Inflammatory macrophage treated with lipopolysaccharide for 4 hours (primary cell): ENCODE measurements around the gene RAB21.
"Not testable (repeated sequence)": the region's sequence is repeated elsewhere in the genome, so short reads cannot be mapped to it uniquely, and the experiment has no call there.

Source experiments
- DNase-seq: peaks from one replicate; pipeline ENCODE4 v3.0.0-alpha.2; 2020

The RAB21 gene

DNA sequence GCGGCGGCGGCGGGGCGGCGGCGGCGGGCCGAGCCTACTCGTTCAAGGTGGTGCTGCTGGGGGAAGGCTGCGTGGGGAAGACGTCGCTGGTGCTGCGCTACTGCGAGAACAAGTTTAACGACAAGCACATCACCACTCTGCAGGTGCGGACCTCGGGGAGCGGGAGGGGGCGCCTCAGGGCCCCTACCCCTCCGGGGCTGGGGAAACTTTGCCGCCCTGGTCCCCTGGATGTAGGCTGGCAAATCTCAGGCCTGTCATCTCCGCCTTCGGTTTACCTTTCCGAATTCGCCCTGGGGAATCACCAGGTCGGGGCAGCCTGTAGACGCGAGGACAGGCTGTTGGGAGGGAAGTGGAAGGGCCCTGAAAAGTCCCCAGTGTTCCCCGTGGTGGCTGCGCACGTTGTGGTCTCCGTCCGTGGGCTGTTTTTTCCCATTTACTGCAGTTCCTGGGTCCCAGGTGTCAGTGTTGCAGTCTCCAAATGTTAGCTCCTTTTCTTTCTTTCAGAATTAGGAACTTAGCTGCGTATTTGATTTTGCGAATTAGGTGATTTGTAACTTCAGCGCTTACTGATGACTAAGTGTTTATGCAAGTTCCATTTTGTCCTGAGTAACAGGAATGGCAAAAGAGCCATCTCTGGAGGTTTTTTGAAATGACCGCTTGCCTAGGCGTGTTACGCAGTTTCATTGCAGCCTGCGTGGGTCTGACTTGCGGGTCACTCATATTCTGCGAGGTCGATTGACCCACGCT lies 656 bp downstream of the RAB21 start:
- DNase-seq, result peak; percentile 93

DNA sequence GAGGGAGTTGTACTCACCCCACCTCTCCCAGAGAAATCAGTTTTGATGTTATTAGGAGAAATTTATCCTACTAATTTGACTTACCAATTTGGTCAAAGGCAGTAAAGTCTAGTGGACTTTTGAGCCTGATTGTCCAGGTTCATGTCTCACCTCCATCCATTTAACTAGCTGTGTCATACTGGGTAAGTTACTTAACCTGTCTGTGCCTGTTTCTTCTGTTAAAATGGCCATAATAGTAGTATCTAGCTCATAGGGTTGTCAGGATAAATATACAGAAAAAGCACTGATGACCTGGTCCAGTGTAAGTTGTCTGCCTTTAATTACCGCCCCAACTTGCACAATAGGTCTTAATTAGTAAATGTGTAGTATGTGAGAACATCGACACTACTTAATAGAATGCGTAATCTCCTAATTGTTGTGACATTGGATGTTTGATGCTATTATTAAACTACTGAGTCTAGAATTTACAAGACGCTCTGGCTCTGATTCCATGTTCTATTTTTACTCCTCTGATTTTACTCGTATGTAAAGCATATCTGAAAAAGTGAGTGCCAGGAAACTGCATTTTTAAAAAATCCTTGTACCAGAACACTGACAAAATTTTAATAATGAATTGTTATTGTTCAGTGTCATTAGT lies 1.5 kb downstream of the RAB21 start:
- peak; percentile 7 for DNase-seq

DNA sequence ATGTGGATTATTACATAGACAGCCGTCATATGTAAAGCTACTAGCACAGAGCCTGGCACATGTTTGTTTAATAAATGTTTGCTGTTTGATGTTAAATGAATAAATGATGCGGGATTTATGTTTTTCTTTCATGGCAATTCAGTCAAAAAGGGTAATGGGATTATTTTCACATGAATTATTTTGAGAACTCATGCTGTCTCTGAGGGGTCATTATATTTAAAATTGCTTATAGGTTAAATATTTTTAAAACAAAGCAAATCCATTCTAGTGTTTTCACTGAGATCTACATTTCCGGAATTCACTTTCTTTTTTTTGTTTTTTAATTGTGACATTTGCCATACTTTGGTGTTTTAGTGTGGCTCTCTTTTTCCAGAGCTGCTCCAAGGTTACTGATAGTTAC lies 5.3 kb downstream of the RAB21 start:
- no peak for DNase-seq

- no peak for DNase-seq
Measured at GRCh38 chr12:71760471-71760870, 5.8 kb downstream of the RAB21 start.

GRCh38 chr12:71761354-71761753 lies 6.7 kb downstream of the RAB21 start:
- not testable (repeated sequence) for DNase-seq

- DNase-seq, result peak; percentile 31
Measured at GRCh38 chr12:71763677-71764379, 9.2 kb downstream of the RAB21 start.

- no peak for DNase-seq
Measured at GRCh38 chr12:71764587-71765321, 10.1 kb downstream of the RAB21 start.

GRCh38 chr12:71766202-71766601 lies 11.5 kb downstream of the RAB21 start:
- DNase-seq, result no peak

GRCh38 chr12:71767183-71767582 lies 12.5 kb downstream of the RAB21 start:
- no peak for DNase-seq

GRCh38 chr12:71768900-71769299 lies 14.2 kb downstream of the RAB21 start:
- DNase-seq, result no peak

DNA sequence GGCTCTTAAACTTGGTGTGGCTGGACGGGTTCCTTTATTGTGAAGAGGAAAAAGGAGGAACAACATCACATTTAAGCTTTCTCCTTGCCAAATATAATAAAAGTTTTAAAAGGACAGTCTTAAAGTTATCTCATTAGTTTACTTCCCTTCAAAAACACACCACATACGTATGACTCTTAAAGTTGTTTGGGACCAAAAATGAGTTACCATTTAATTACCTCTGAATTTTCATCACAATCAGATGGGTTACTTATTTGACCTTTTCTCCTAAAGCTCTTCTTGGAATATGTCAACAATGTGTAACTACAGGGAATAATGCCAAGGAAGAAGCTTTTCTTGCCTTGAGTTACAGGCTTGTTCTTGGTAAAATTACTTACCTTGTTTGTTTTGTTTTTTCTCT lies 16.4 kb downstream of the RAB21 start:
- no peak for DNase-seq

DNA sequence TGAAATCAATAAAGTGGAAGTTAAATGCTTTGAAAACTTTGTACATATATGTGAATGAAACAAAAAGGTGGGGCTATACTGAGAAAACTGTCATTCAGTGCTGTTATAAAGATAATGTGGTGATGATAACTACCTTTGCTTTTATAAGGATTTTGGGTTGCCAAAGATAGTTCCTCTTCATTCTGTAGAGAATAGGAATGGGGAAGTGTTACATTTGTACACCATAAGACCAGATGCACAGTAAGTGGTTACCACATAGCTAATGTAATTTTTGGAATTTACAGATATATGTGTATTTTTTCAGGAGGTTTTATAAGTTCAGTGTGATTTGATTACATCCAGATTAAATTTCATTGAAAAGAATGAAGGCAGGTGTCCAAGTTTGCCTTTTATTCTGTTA lies 18.1 kb downstream of the RAB21 start:
- DNase-seq, result peak; percentile 63

DNA sequence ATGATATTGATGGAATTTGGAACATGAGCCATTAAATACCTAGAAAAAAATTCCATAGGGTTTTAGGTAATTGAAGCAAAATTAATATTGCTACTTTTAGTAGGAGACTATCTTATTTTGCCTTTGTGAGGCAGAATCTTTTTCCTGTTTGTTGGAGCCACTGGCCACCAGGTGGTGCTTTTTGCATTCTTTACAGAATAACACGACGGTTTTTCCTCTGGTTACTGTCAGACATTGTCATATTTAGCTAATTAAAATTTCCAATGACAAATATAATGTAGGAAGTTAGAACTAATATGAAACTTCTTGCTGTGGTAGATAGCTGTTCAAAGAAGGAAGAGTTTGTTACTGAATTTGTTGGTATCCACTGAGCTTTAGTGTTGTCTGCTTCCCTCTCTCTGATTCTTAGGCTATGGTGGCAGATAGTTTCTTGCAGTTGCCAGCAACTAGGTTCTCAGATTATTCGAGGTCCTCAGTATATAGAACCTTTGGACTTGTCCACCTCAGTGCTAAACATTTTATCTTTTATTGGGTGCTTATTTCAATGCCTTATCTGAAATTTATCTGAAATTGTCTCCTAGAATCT lies 25.7 kb downstream of the RAB21 start:
- peak; percentile 56 for DNase-seq

GRCh38 chr12:71782017-71782416 lies 27.4 kb downstream of the RAB21 start:
- DNase-seq, result peak; percentile 43

DNA sequence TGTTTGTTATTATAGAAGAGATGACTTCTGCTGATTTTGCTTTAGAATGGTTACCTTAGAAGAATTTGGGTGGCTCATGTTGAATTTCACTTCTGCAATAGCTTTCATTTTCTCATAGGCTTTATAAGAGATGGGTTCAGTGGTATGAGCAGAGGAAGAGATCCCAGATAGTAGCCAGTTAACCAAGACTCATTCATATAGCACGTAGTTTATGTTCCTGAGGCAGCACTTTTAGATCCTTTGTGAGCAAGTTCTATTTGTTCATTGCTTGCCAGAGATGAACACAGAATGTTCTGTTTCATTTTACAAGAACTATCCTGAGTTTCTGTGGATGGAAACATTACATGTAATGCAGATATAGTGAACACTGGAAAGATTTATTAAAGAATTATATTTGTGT lies 32.2 kb downstream of the RAB21 start:
- no peak for DNase-seq

DNA sequence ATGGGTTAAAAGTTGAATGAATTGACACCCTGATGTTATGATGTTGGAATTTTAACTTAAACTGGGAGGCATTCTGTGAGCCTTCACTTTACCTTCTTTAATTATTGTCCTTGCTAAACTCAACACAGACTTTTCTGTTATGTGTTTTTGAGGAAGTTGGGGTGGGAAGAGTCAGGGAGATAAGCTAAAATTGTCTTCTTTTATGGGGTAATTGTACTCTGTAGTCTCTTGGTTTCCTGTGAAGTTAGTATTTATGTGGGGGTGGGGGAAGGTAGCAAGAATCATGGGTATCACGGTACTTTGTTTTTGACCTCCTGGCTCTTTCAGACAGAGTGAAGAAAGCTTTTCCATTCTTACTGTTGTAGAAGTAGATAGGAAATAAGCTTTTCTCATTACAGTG lies 32.9 kb downstream of the RAB21 start:
- peak; percentile 10 for DNase-seq

GRCh38 chr12:71790331-71790730 lies 35.7 kb downstream of the RAB21 start:
- DNase-seq, result peak; percentile 40

GRCh38 chr12:71791473-71792150 lies 36.9 kb downstream of the RAB21 start:
- no peak for DNase-seq

GRCh38 chr12:71792599-71792998 lies 37.9 kb downstream of the RAB21 start:
- DNase-seq, result no peak

- no peak for DNase-seq
Measured at GRCh38 chr12:71795901-71796300, 41.2 kb downstream of the RAB21 start.

DNA sequence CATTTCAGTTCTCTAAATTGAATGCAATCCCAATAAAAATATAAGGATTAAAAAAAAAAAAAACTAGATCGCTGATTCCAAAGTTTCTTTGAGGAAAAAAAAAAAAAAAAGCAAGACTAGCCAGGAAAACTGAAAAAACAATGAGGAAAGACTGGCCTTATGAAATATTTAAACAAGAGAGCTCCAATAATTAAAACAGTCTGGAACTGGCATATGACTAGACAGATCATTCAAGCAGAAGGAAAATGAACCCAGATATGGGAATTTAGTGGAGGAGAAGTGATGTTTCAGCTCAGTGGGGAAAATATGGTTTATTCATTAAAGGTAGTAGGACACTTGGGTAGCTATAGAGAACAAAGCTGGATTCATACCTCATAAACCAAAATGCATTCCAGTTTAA lies 42.9 kb downstream of the RAB21 start:
- no peak for DNase-seq

DNA sequence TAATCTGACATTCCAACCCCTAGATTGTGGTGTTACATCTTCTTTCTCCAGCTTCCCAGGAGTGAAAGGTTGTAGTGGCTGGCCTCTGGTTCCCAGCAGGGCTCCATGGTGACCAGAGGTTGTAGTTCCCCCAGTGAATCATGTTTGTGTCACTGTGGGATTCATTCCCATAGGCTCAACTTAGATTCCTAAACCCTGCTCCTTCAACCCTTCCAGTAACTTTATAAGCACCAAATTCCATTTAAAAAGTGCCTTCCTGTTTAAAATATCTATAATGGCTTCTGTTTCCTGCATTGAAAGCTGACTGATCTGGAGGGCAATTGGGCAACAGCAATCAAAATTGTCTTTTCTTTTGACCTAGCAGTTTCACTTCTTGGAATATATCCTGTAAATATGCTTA lies 44.4 kb downstream of the RAB21 start:
- DNase-seq, result peak; percentile 30
